ENCODE results near the gene CXCL14.

DNA sequence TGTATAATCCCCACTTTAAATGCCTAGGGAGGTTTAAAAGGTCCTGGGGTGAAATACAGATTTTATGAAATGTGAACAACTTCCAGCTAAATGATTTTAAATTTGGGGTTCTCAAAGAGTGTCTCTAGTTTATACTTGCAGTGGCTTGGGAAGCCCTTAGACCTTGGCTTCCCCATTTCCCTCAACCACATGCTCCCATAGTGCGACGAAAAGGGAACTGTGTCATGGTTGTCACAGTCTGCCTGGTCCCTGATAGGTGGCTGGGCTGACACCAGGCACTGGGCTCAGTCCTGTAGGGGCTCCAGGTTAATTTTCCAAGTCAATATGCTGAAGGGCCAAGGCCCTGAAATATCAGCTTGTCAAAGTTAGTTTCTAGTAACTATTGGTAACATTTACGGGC, 10.4 kb upstream of the CXCL14 start:
- TF ChIP-seq, protein P1, sequence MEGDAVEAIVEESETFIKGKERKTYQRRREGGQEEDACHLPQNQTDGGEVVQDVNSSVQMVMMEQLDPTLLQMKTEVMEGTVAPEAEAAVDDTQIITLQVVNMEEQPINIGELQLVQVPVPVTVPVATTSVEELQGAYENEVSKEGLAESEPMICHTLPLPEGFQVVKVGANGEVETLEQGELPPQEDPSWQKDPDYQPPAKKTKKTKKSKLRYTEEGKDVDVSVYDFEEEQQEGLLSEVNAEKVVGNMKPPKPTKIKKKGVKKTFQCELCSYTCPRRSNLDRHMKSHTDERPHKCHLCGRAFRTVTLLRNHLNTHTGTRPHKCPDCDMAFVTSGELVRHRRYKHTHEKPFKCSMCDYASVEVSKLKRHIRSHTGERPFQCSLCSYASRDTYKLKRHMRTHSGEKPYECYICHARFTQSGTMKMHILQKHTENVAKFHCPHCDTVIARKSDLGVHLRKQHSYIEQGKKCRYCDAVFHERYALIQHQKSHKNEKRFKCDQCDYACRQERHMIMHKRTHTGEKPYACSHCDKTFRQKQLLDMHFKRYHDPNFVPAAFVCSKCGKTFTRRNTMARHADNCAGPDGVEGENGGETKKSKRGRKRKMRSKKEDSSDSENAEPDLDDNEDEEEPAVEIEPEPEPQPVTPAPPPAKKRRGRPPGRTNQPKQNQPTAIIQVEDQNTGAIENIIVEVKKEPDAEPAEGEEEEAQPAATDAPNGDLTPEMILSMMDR (IDR thresholded peaks at IDR 0.05; ENCODE audit: low read depth, low read length, poor library complexity, severe bottlenecking) = no peak
- no peak for TF ChIP-seq EZH2phosphoT487 (IDR thresholded peaks at IDR 0.05; ENCODE audit: borderline replicate concordance, low read length)
